HG02798 (cell line): ENCODE measurements around the gene PRR5L.
A peak's percentile ranks its signal among the peaks of the same experiment; 100 is the strongest.
"Not testable (repeated sequence)": the region's sequence is repeated elsewhere in the genome, so short reads cannot be mapped to it uniquely, and the experiment has no call there.

ENCODE experiments used
- ATAC-seq: cut with Tn5 transposase; IDR thresholded peaks from one replicate; pipeline ENCODE4 v1.9.1; 2021; ENCODE audit warnings: mild to moderate bottlenecking; ENCODE audit not compliant: unreplicated experiment, poor library complexity

Gene PRR5L

DNA sequence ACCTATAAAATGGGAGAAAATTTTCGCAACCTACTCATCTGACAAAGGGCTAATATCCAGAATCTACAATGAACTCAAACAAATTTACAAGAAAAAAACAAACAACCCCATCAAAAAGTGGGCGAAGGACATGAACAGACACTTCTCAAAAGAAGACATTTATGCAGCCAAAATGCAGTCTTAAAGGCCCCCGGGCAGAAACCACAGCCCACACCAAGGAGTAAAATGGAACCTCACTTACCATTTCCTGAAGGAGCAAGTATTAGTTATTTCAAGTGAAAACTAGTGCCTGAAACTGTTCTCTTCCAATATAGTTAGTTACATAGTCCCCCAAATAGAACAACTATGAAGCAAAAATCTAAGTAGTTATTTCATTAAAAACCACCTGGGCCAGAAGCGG, 187.0 kb downstream of the PRR5L start:
- ATAC-seq, result not testable (repeated sequence)

DNA sequence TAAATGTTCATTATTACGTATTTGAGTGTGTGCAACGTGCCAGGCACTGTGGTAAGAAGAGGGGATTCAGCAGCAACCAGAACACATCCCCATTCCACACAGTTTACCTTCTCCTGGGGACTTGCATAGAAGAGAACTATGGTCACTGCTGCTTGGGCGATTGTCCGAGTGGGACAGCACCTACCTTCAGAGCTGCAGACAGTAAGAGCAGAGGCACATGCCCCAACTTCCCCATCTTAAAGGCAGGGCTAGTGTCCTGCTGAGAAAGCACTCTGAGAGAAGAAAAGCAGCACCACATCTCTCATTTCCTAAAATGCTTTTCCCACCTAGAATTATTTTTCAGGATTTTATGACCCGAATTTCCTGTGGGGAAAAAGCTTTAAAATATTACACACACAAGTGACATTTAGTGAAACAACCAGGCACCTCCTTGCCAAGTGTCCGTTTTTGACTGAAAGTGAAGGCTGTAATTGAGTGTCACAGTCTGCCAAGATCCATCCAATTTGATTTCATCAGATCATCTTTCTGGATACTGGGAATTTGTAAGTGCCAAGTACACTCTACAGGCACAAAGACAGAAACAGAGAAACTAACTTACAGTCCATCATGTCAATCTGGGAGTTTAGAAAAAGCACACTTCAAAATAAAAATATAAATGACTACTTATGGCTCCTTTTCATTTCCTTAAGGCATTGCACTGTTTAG, 189.4 kb downstream of the PRR5L start:
- no peak for ATAC-seq

DNA sequence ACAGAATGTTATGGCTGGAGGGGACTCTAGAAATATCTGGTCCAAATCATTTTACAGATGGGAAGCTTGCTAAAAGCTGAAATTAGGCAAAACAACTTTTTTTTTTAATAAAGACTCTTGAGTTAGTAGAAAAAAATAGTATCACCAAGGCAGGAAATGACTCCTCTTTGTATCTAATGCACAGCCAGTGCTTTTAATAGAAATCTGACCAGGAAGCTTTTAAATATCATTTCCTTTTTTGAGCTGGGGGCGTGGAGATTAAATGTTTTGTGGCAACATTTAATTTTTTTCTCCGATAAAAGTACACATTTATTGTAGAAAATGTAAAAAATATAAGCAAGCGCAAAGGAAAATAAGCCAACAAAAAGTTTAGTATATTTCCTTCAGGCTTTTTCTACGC, 191.5 kb downstream of the PRR5L start:
- ATAC-seq, result no peak

DNA sequence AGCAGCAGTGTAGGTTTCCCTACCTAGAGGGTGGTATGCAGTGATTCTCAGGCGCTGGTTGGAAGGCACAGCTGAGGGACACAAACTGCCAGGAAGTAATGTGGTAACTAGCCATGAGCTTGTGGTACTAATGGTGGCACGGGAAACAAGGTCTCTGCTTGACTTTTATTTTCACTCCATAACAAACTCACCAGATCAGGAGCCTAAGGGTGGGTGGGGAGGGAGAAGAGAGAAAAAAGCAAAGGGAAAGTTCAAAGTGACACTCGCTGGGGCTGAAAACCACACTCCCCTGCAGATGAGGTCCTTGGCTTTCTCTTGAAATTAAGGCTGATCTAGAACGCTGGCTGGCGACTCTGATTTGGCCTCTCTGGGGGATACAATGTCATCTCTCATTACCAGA, 192.0 kb downstream of the PRR5L start:
- ATAC-seq, result no peak

DNA sequence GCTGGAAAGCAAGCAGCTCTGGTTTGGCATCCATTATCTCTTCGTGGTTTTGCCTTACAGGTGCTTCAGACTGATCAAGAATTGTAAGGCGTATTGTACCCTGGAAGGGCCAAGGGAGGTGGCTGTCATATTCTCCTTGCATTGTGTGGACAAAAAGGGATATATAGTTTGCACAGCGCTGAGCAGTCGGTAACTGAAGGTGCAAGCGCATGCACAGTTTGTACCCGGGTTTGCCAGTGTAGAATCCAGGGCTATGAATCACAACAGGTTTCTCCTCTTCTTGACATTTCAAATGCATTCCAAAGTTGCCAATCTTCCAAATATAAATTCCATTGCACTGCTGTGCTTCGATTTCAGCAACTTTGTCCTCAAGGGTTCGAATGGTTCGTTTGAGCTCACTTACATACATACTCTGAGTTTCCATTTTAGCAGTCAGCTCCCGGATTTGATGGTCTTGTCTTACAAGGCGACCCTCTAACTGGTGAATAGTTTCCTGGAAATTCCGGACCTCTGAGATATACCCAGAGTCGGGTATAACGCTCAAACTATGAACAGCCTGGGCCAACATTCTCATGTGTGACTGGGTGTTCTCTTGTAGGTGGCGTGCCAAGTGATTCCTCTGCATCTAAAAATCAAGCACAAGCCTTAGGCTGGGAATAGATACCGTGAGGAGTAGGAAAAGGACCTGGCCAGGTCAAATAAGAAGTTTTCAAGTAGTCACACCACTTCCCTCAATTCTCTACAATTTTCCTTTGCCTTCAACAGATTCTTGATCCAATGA, 194.1 kb downstream of the PRR5L start:
- ATAC-seq, result no peak

DNA sequence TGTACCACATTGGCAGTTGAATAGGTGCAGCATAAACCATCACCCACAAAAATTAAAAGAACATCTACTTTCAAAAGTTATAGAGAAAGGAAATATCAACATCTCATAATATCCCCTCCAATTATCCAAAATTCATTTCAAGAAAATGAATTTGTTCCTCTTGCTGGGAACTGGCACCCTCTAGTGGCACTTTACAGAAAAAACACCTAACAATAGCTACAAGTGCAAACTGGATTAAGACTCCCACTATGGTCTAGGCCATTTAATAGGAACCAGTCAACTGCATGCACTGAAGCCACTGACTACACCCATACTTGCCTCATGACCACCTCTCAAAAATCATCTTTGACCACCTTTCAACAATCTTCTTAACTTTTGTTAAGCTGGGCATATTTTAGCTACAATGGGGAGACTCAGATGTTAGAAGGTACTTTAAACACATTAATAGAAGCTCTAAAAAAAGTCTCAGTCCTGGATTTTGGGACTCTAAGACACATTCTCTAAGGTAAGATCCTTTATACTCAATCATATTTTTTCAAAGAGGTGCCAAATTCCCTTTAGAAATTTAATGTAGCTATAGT, 196.7 kb downstream of the PRR5L start:
- ATAC-seq, result no peak

DNA sequence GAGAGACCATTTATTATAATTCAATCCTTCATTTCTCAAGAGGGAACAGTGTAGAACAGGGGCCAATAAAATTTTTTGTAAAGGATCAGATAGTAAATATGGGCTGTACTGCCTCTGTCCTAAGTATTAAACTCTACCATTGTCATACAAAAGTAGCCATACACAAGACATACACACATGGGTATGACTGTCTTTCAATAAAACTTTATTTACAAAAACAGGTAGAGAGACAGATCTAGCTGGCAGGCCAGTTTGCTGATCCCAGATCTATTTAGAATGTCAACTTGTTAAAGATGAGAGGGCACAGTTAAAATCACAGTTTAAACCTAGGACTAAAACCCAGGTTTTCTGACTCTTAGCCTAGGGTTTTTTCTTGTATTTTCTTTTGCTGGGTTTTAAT, 197.2 kb downstream of the PRR5L start:
- ATAC-seq, result no peak

DNA sequence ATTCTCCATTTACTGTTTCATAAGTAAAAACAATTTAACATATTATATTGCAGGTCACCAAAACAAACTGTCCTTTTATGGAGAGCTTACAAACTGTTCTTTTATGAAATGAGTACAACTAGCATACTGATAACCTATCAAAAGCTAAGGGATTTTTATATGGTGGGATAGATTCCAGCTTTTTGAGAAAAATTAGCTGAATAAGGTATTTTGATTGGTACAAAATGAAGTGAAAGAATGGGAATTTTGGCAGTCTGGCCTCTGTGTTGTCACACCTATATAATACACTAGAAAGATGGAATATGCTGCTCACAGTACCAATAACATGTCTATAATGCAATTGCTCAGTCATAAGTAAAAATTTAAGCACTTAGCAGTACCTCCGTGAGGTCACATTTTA, 202.6 kb downstream of the PRR5L start:
- ATAC-seq, result no peak

DNA sequence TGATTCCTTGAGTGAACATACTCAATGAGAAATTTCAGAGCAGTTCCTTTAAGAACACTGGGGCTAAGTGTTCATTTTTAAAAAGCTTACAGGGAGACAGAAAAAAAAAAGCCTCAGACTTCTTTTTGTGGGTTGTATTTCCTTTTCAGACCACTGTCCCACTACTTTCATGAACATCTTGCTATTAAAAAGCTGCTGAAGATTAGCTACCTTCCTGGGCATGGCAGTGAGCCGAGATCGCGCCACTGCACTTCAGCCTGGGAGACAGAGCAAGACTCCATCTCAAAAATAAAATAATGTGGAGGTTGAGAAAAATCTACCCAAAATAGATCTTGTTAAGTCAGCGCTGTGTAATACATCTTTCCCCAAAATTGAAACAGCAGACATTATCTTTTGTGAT, 203.2 kb downstream of the PRR5L start:
- ATAC-seq, result no peak

DNA sequence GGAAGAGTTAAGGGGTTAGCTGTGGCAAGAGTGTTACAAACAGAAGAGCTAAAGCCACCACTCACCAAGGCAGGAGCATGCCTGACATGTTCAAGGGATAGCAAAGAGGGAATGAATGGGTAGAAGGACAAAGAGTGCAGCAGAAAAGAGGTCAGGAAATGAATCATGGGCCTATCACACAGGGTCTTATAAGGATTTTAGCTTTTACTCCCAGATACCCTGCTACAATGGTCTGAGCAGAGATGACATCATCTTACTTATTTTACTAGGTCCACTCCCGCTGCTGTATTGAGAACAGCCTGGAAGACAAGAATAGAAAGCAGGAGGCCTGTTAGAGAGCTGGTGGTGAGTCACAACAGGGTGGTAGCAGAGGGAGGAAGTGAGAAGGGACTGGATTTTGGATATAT, 204.2 kb downstream of the PRR5L start:
- peak; percentile 93 for ATAC-seq

DNA sequence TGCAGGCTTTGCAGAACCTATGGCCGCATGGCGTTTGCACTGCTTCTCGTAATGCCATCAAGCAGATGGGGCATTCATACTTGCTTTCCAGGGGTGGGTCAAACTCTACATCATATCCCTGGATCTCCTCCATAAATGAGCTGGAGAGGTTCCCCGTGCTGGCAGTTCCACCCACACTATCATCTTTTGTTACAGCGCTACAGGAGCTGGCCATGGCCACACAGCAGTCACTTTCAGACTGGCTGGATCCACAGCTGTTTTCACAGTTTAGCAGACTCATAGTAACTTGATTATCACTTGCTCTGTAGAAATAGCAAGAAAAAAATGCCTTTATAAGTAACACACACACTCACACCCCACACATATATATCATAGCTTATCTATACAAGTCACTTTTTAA, 205.1 kb downstream of the PRR5L start:
- no peak for ATAC-seq

DNA sequence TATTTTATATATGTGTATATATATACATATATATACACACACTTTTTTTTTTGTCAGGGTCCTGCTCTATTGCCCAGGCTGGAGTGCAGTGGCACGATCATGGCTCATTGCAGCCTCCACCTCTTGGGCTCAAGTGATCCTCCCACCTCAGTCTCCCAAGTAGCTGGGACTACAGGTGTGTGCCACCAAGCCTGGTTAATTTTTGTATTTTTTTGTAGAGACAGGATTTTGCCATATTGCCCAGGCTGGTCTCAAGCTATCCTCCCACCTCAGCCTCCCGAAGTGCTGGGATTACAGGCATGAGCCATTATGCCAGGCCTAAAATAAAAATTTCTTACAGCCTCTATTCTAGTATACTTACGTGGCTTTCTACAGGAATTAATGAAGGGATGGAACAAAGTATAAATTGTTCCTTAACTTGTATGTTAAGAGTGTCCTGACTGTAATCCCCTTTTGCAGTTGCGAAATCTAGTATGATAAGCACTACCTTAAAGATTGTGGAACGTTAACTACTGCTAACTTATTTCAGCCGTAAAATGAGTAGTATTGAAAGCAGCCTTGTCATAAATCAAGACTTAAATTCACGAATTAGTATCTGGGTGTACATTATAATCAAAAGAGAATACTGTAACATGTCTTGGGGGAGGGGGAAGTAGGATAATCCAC, 211.9 kb downstream of the PRR5L start:
- ATAC-seq, result no peak

DNA sequence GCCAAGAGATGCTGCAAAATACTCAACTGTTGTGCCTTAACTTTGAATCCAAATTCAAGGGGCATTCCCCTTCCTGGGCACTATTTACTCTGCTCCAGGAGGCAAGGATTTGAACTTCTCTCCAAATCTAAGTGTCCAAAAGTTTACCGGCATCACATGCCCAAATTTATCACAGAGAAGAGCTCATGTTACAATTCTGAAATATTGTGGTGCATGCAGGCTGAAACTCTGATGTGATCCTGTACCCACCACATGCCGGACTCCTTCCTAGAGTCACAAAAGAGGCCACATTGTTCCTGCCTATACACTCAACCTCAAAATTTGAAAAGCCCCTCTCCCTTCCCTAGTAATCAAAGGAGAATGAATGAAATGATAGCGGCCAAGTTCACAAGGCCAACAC, 212.7 kb downstream of the PRR5L start:
- no peak for ATAC-seq

DNA sequence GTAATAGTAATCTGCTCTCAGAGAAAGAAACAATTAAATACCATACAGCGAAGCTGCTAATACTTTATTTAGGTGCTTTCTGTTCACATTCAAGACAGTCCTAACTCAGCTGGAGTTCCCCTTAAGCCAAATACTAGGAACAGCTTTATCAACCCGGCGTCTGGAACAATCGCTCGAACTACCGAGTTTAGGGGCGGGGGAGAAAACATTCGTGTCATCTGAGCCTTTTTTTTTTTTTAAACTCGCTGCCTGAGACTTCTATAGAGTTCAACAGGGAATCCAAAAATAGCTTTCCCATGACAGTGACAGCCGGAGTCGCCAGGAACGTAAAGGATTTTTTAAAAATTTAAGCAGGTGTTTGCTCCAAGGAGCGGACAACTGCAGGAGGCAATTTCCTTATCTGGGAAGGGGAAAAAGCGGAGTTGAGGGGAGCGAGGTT, 213.1 kb downstream of the PRR5L start:
- ATAC-seq, result no peak

DNA sequence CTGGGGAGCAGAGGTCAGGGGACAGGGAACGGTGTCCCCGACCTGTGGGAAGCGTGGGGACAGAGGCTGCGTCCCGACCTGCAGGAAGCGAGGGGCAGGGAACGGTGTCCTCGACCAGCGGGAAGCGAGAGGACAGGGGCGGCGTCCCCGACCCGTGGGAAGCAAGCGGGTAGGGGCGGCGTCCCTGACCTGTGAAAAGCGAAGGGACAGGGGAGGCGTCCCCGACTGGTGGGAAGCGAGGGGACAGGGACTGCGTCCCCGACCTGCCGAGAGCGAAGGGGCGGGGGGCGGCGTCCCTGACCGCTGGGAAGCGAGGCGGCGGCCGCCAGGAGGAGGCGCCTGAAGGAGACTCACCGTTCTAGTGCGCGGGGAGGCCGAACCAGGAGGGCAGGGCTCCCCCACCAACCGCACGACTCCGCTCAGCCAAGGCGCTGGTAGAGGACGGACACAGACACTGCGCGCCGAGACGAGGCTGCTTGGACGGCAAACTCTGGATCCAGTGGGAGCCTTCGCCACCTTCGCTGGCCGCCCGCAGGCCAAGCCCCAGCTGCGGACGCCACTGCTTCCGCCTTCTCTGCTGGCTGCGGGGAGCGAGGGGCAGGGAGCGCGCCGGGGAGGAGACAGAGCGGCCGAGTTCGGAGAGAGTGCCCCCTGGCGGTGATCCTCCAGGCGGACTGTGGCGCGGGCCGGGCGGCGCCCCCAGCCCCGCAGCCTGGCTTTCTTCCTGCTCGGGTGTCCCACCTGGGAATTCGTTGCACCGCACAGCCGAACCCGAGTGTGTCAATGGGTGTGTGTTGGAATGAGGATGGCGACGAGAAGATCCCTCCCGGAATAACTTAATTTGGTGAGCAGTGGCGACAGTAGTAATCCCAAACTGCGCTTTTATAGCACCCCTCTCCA, 213.9 kb downstream of the PRR5L start, which contains the start of gene TRAF6:
Gene TRAF6, minus strand, starts transcription at position 579 of the 900 bp plus-strand sequence. CDS start 8,757 bp downstream, outside the sequence.
- ATAC-seq, result peak; percentile 97

DNA sequence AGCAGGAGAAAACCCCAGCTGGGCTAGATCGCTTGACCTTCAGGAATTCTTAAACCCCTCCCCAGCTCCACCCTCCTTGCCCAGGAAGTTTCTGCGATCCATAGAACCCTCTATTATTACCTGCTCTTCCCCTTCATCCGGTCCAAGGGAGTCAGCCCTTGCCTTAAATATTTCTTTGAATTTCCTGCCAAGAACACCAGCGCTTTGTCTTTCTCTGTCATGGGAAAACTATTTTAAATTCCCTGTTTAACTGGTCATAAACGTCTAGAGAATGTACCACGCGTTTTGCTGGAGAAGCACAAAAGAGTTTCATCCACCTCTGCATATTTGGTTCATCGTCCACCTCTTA, 214.5 kb downstream of the PRR5L start:
- ATAC-seq, result no peak

DNA sequence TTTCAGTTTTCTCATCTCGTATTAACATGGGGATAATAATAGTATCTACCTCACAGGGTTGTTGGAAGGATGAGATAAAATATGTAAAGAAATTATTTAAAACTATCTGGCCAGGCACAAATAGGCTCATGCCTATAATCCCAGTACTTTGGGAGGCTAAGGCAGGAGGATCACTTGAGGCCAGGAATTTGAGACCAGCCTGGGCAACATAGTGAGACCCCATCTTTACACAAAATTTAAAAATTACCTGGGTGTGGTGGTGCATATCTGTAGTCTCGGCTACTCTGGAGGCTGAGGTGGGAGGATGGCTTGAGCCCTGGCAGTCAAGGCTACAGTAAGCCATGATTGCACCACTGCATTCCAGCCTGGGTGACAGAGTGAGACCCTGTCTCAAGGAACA, 215.0 kb downstream of the PRR5L start:
- ATAC-seq, result not testable (repeated sequence)

DNA sequence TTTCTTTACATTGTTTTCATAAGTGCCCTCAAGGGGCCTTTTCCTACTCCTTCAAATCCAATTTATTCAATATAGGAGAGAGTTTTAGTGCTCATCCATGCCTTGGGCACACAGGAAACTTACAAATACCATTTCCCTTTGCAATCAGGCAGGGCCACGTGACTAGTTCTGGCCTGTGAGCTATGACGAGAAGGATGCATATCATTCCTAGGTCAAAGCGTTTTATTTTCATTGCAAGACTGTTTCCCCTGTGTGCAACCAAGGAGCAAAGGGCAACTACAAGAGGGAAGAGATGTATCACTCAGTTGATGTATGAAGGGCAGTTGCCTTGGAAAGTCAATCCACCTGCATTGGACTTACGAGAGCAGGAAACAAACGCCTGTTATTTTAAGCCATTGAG, 215.9 kb downstream of the PRR5L start:
- ATAC-seq, result no peak

DNA sequence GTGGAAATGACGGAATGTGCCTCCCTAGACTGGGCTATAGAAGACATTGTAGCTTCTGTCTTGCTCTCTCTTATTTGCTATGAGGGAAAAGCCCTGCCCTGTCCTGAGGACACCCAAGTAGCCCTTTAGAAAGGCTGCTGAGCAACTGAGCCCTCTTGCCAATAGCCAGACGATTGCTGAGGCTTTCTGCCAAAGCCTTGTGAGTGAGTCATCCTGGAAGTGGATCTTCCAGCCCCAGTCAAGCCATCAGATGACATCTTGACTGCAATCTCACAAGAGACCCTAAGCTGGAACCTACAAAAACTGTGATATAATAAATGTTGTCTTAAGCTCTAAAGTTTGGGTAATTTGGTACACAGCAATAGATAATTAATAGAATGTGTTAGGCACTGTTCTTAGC, 217.9 kb downstream of the PRR5L start:
- ATAC-seq, result no peak
